ENCODE measurements around the gene SPNS2.

The SPNS2 gene

GRCh38 chr17:4535667-4536258 lies 37.1 kb downstream of the SPNS2 start:
- no peak for DNase-seq (ENCODE audit: low spot score)
- in situ Hi-C loops (cut with MboI; ENCODE audit: low sequenced_read_pairs, unreplicated experiment), result no loop called here
- TF ChIP-seq CTCF (IDR thresholded peaks at IDR 0.05; ENCODE audit: borderline replicate concordance, control extremely low read depth, extremely low read depth, insufficient read depth, missing control alignments), result no peak

GRCh38 chr17:4536259-4536741 lies 37.6 kb downstream of the SPNS2 start:
- TF ChIP-seq CTCF (IDR thresholded peaks at IDR 0.05; ENCODE audit: borderline replicate concordance, control extremely low read depth, extremely low read depth, insufficient read depth, missing control alignments), result no peak
- in situ Hi-C loops (cut with MboI; ENCODE audit: low sequenced_read_pairs, unreplicated experiment), result no loop called here
- no peak for DNase-seq (ENCODE audit: low spot score)

DNA sequence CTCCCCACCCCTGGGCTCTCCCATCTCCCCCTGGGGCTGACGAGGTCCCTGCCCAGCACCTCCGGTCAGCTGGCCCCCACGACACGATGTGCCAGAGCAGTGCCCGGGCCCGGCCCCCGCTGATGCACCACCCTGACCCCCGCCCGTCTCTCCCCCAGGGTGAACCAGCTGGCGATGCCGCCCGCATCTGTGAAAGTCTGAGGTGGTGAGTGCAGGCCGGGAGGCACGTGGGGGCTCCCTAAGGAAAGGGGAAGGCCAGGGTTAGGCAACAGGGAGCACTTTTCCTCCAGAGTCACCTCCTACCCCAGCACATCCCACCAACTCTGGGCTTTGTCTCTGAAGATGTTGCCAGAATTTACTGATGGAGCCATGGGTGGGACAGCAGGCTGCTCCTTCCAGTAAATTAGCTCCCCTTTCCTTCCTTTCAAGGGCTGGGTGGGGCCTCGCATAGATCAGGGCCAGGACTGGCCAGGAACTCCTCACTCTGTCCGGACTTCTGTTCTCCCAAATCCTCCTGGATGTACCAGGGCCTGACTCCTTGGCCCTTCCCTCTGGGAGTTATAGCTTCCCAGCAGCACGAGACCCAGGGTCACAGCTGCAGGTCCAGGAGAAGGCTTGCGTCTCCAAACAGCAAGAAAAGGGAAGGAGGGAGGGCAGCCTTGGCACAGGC lies 38.2 kb downstream of the SPNS2 start:
- TF ChIP-seq CTCF (IDR thresholded peaks at IDR 0.05; ENCODE audit: borderline replicate concordance, control extremely low read depth, extremely low read depth, insufficient read depth, missing control alignments), result no peak
- in situ Hi-C loops (cut with MboI; ENCODE audit: low sequenced_read_pairs, unreplicated experiment), result no loop called here
- no peak for DNase-seq (ENCODE audit: low spot score)

- in situ Hi-C loops (cut with MboI; ENCODE audit: low sequenced_read_pairs, unreplicated experiment), result no loop called here
- no peak for TF ChIP-seq CTCF (IDR thresholded peaks at IDR 0.05; ENCODE audit: borderline replicate concordance, control extremely low read depth, extremely low read depth, insufficient read depth, missing control alignments)
- DNase-seq (ENCODE audit: low spot score), result no peak
Observed at GRCh38 chr17:4537451-4538235, 39.0 kb downstream of the SPNS2 start.

- no peak for DNase-seq (ENCODE audit: low spot score)
- TF ChIP-seq CTCF (IDR thresholded peaks at IDR 0.05; ENCODE audit: borderline replicate concordance, control extremely low read depth, extremely low read depth, insufficient read depth, missing control alignments), result no peak
- in situ Hi-C loops (cut with MboI; ENCODE audit: low sequenced_read_pairs, unreplicated experiment), result no loop called here
Observed at GRCh38 chr17:4538236-4539002, 39.7 kb downstream of the SPNS2 start.

GRCh38 chr17:4539025-4539424 lies 40.3 kb downstream of the SPNS2 start:
- TF ChIP-seq CTCF (IDR thresholded peaks at IDR 0.05; ENCODE audit: borderline replicate concordance, control extremely low read depth, extremely low read depth, insufficient read depth, missing control alignments), result no peak
- no peak for DNase-seq (ENCODE audit: low spot score)
- in situ Hi-C loops (cut with MboI; ENCODE audit: low sequenced_read_pairs, unreplicated experiment), result no loop called here
